B cell (primary cell): Measurements from ENCODE around the gene PREX1. TPM values are rescaled to one million over a fixed set of nuclear protein-coding genes. Genes with fewer than 3 reads are reported as not detected.

Experiments used
- ATAC-seq: fragments of 200-7000 bp; cut with Tn5 transposase; one replicate; pipeline ENCODE4 v1.10.0; 2021; ENCODE audit warnings: low read depth, mild to moderate bottlenecking, moderate number of reproducible peaks, moderate library complexity
- CTCF ChIA-PET: fragments of 350-600 bp; sonication (Branson Sonifier 250); formaldehyde crosslinking; loops from one replicate; lab custom pipeline; 2021; ENCODE audit warnings: antibody characterized with exemption, inconsistent platforms; lab: Charles Lee
- POLR2A ChIA-PET: fragments of 350-600 bp; sonication (Branson Sonifier 250); formaldehyde crosslinking; loops from one replicate; lab custom pipeline; 2021; ENCODE audit warnings: antibody characterized with exemption; lab: Charles Lee
- DNase-seq: peaks from one replicate; pipeline ENCODE4 v3.0.0; 2013
- H2AFZ ChIP-seq: 2 replicates; pipeline ENCODE4 v1.6.1; 2012; ENCODE audit warnings: mild to moderate bottlenecking, low read depth, low read length; ENCODE audit not compliant: insufficient read depth, poor library complexity, severe bottlenecking
- H3K27ac ChIP-seq, 2 donors: 1 replicate in 1 of 2; 2 replicates in 1 of 2; pipeline ENCODE4 v1.5.1; 2012 to 2013; ENCODE audit warnings: low read length in 2 of 2, mild to moderate bottlenecking in 2 of 2, moderate library complexity in 1 of 2
- H3K27me3 ChIP-seq, 4 experiments: fragments of 200-600 bp in 1 of 4; sonication (generic) in 1 of 4; replicated peaks in 1 of 4; 1 replicate in 2 of 4; 2 replicates in 2 of 4; pipeline versions ENCODE4 v1.6.1 to v1.7.0; 2013 to 2016; ENCODE audit warnings: low read length in 3 of 4, mild to moderate bottlenecking in 2 of 4, mixed read lengths in 1 of 4, moderate library complexity in 1 of 4; ENCODE audit not compliant: insufficient read depth in 4 of 4, control insufficient read depth in 3 of 4; ENCODE audit errors: control extremely low read depth in 1 of 4
- H3K36me3 ChIP-seq, 2 experiments: replicated peaks in 1 of 2; 1 replicate in 1 of 2; 2 replicates in 1 of 2; pipeline versions ENCODE4 v1.6.1 to v1.7.1; 2013; ENCODE audit warnings: low read length in 1 of 2; ENCODE audit not compliant: insufficient read depth in 2 of 2, control insufficient read depth in 1 of 2; ENCODE audit errors: control extremely low read depth in 1 of 2, extremely low read depth in 1 of 2
- H3K4me1 ChIP-seq, 2 donors: fragments of 200-600 bp in 1 of 2; sonication (generic) in 1 of 2; 1 replicate in 1 of 2; 2 replicates in 1 of 2; pipeline versions ENCODE4 v1.5.1 to v1.6.1; 2013 to 2017; ENCODE audit warnings: low read length in 2 of 2; ENCODE audit not compliant: control insufficient read depth in 2 of 2, insufficient read depth in 2 of 2
- H3K4me2 ChIP-seq: replicated peaks from 2 replicates; pipeline ENCODE3; 2012; ENCODE audit warnings: mild to moderate bottlenecking, low read depth, low read length; ENCODE audit not compliant: poor library complexity, severe bottlenecking
- H3K4me3 ChIP-seq, 5 experiments: fragments of 200-600 bp in 1 of 5; sonication (generic) in 1 of 5; 1 replicate in 3 of 5; 2 replicates in 2 of 5; pipeline versions ENCODE4 v1.5.1 to v1.7.0; 2011 to 2016; ENCODE audit warnings: low read length in 4 of 5, mild to moderate bottlenecking in 4 of 5, low read depth in 2 of 5, control low read depth in 1 of 5, moderate library complexity in 1 of 5; ENCODE audit not compliant: insufficient read depth in 1 of 5; ENCODE audit errors: control extremely low read depth in 1 of 5, extremely low read depth in 1 of 5
- H3K79me2 ChIP-seq: fragments of 200-600 bp; sonication (generic); one replicate; pipeline ENCODE4 v1.6.0; 2016; ENCODE audit warnings: low read length; ENCODE audit not compliant: control insufficient read depth, insufficient read depth
- H3K9ac ChIP-seq: fragments of 200-600 bp; sonication (generic); 2 replicates; pipeline ENCODE4 v1.6.1; 2017; ENCODE audit warnings: mild to moderate bottlenecking, low read length, moderate library complexity
- H3K9me3 ChIP-seq, 3 donors: one replicate each; pipeline versions ENCODE4 v1.6.1 to v1.7.1; 2013; ENCODE audit warnings: low read length in 2 of 3; ENCODE audit not compliant: control insufficient read depth in 2 of 3, insufficient read depth in 1 of 3; ENCODE audit errors: control extremely low read depth in 1 of 3
- H4K20me1 ChIP-seq: 2 replicates; pipeline ENCODE4 v1.6.0; 2012; ENCODE audit warnings: mild to moderate bottlenecking, low read length; ENCODE audit not compliant: insufficient read depth, control insufficient read depth, poor library complexity, severe bottlenecking
- H3K27ac Mint-ChIP-seq: one replicate; pipeline ENCODE4 v1.8.0; 2021; ENCODE audit warnings: mixed read lengths
- H3K27me3 Mint-ChIP-seq: one replicate; pipeline ENCODE4 v1.8.0; 2021; ENCODE audit warnings: mixed read lengths
- H3K4me1 Mint-ChIP-seq: one replicate; pipeline ENCODE4 v1.8.0; 2021; ENCODE audit warnings: mixed read lengths
- H3K4me3 Mint-ChIP-seq: one replicate; pipeline ENCODE4 v1.8.0; 2021; ENCODE audit warnings: mixed read lengths
- H3K9me3 Mint-ChIP-seq: one replicate; pipeline ENCODE4 v1.8.0; 2022; ENCODE audit warnings: mixed read lengths; ENCODE audit not compliant: insufficient read depth
- CTCF ChIP-seq: fragments of 200-600 bp; IDR thresholded peaks from one replicate; pipeline ENCODE4 v1.8.0; 2022; ENCODE audit warnings: antibody characterized with exemption, mild to moderate bottlenecking
- EZH2 ChIP-seq: IDR thresholded peaks from 2 replicates; pipeline ENCODE4 v1.6.1; 2012; ENCODE audit warnings: borderline replicate concordance, low read depth, mild to moderate bottlenecking, moderate library complexity, low read length; ENCODE audit not compliant: insufficient read depth, poor library complexity, severe bottlenecking
- WGBS: methylation state at CpG from one replicate; pipeline ENCODE4 v1.1.5; 2013; ENCODE audit warnings: missing lambda C conversion rate; ENCODE audit not compliant: insufficient coverage; 5-methylcytosine and 5-hydroxymethylcytosine counted together
- intact Hi-C: fragments of 100-400 bp; cut with micrococcal nuclease; formaldehyde crosslinking; loops from one replicate; pipeline ENCODE4 v1.10.0; 2022
- polyA plus RNA-seq: library from polyadenylated mRNA; depleted of rRNA; stranded (reverse); fragments of >200 nt; gene quantifications from 2 replicates; pipeline ENCODE4 v1.2.3, GENCODE V29; 2012
- total RNA-seq, 2 donors: library from RNA; stranded (reverse); fragments of 120-200 nt in 1 of 2; gene quantifications; 1 replicate in 1 of 2; 2 replicates in 1 of 2; pipeline versions ENCODE4 v1.2.3 to v1.2.4, GENCODE V29; 2013 to 2022

Gene PREX1
- total and polyA plus RNA-seq, 2 donors (not counting 1 experiment from before 2014, with no cell fraction given), result 79.1 to 99.4 TPM

GRCh38 chr20:48856130-48856529, 28.3 kb upstream of the PREX1 start:
- Histone ChIP-seq H3K9ac (no peak overlapping the region), H3K27ac (no peak overlapping the region), H3K9me3 (no peaks in the 10 kb centered on the region), H3K4me3 (no peak overlapping the region), H3K79me2 (no peaks in the 10 kb centered on the region), H2AFZ (no peak overlapping the region), H4K20me1 (no peaks in the 10 kb centered on the region), H3K27me3 (no peaks in the 10 kb centered on the region), H3K4me2 (no peak overlapping the region), H3K4me1 (peaks cover 25 to 31% of the 10 kb centered on the region in 2 donors), H3K36me3 (no peaks in the 10 kb centered on the region)
- TF ChIP-seq CTCF, result no peak
- no peak for TF ChIP-seq EZH2
- ATAC-seq, result no peak
- DNase-seq, result no peak
- H3K9me3 Mint-ChIP-seq, result peaks cover 4% of the 10 kb centered on the region
- intact Hi-C loops, result no loop called here
- no peaks in the 10 kb centered on the region for H3K27me3 Mint-ChIP-seq
- H3K4me3 Mint-ChIP-seq, result no peak overlapping the region
- CTCF ChIA-PET, result no interaction called here
- peaks cover 27% of the 10 kb centered on the region for H3K4me1 Mint-ChIP-seq
- POLR2A ChIA-PET, result no interaction called here
- no peak overlapping the region for H3K27ac Mint-ChIP-seq
- WGBS, result 60% methylated on average over 1 of the region's 5 CpGs

- intact Hi-C loops, result no loop called here
Observed at GRCh38 chr20:48855046-48855445, 27.2 kb upstream of the PREX1 start.

More at GRCh38 chr20:48855046-48855445, 27.2 kb upstream of the PREX1 start:
- no peak for DNase-seq
- POLR2A ChIA-PET, result no interaction called here
- H3K27me3 Mint-ChIP-seq, result no peaks in the 10 kb centered on the region
- H3K36me3 ChIP-seq, result no peaks in the 10 kb centered on the region
- no peak overlapping the region for H3K4me3 ChIP-seq
- TF ChIP-seq CTCF, result no peak
- no peak for TF ChIP-seq EZH2
- no peaks in the 10 kb centered on the region for H4K20me1 ChIP-seq
- no peaks in the 10 kb centered on the region for H3K9me3 ChIP-seq
- H3K4me1 Mint-ChIP-seq, result peaks cover 20% of the 10 kb centered on the region
- 93% methylated on average over 2 of the region's 4 CpGs for WGBS
- no peak overlapping the region for H2AFZ ChIP-seq
- no peak overlapping the region for H3K27ac ChIP-seq
- H3K4me2 ChIP-seq, result no peak overlapping the region
- no peak overlapping the region for H3K4me3 Mint-ChIP-seq
- peaks cover 15 to 20% of the 10 kb centered on the region in 2 donors for H3K4me1 ChIP-seq
- CTCF ChIA-PET, result no interaction called here
- no peak overlapping the region for H3K27ac Mint-ChIP-seq
- H3K9ac ChIP-seq, result no peak overlapping the region
- no peaks in the 10 kb centered on the region for H3K27me3 ChIP-seq
- no peak for ATAC-seq
- H3K9me3 Mint-ChIP-seq, result peaks cover 4% of the 10 kb centered on the region
- H3K79me2 ChIP-seq, result no peaks in the 10 kb centered on the region
